ENCODE measurements around the gene HOXB3. TPM values are rescaled to one million over a fixed set of nuclear protein-coding genes. Genes with fewer than 3 reads are reported as not detected.

The HOXB3 gene
- total RNA-seq, 1 donor from 2014 or later, result 4.2 TPM

- H3K4me1 ChIP-seq (ENCODE audit: control insufficient read depth in 3 of 3, insufficient read depth in 3 of 3, low read length in 3 of 3), result peaks cover 0 to 14% (median 3%) of the 10 kb centered on the region in 3 donors
- H3K9ac ChIP-seq (ENCODE audit: low read depth in 1 of 3, low read length in 3 of 3), result no peak overlapping the region
- no peak overlapping the region for H3K4me3 ChIP-seq (ENCODE audit: low read length in 3 of 3)
- no peaks in the 10 kb centered on the region for H3K9me3 ChIP-seq (ENCODE audit: control insufficient read depth in 3 of 3, low read length in 3 of 3)
- no peak overlapping the region for H3K27ac ChIP-seq (ENCODE audit: low read depth, low read length)
- H3K36me3 ChIP-seq (ENCODE audit: control insufficient read depth in 3 of 3, insufficient read depth in 3 of 3, low read length in 3 of 3), result peaks cover 0 to 5% (median 0%) of the 10 kb centered on the region in 3 donors
- peaks cover 7 to 84% (median 50%) of the 10 kb centered on the region in 3 donors for H3K27me3 ChIP-seq (ENCODE audit: control insufficient read depth in 3 of 3, insufficient read depth in 3 of 3, low read length in 3 of 3)
Measured at GRCh38 chr17:48558057-48558830, 31.8 kb downstream of the HOXB3 start.

- Histone ChIP-seq H3K4me1 (ENCODE audit: control insufficient read depth in 3 of 3, insufficient read depth in 3 of 3, low read length in 3 of 3) (peaks cover 0 to 14% (median 3%) of the 10 kb centered on the region in 3 donors), H3K9me3 (ENCODE audit: control insufficient read depth in 3 of 3, low read length in 3 of 3) (no peaks in the 10 kb centered on the region), H3K27ac (ENCODE audit: low read depth, low read length) (no peak overlapping the region), H3K9ac (ENCODE audit: low read depth in 1 of 3, low read length in 3 of 3) (peak overlapping the region in 1 of 3 donors; percentile 33), H3K27me3 (ENCODE audit: control insufficient read depth in 3 of 3, insufficient read depth in 3 of 3, low read length in 3 of 3) (peaks cover 7 to 82% (median 55%) of the 10 kb centered on the region in 3 donors), H3K4me3 (ENCODE audit: low read length in 3 of 3) (no peak overlapping the region), H3K36me3 (ENCODE audit: control insufficient read depth in 3 of 3, insufficient read depth in 3 of 3, low read length in 3 of 3) (peaks cover 0 to 2% (median 0%) of the 10 kb centered on the region in 3 donors)
Measured at GRCh38 chr17:48556576-48557401, 33.3 kb downstream of the HOXB3 start.

GRCh38 chr17:48556229-48556575 is 33.8 kb downstream of the HOXB3 start:
- no peak overlapping the region for H3K4me3 ChIP-seq (ENCODE audit: low read length in 3 of 3)
- H3K27me3 ChIP-seq (ENCODE audit: control insufficient read depth in 3 of 3, insufficient read depth in 3 of 3, low read length in 3 of 3), result peaks cover 7 to 82% (median 59%) of the 10 kb centered on the region in 3 donors
- no peaks in the 10 kb centered on the region for H3K9me3 ChIP-seq (ENCODE audit: control insufficient read depth in 3 of 3, low read length in 3 of 3)
- H3K4me1 ChIP-seq (ENCODE audit: control insufficient read depth in 3 of 3, insufficient read depth in 3 of 3, low read length in 3 of 3), result peaks cover 0 to 14% (median 3%) of the 10 kb centered on the region in 3 donors
- no peak overlapping the region for H3K27ac ChIP-seq (ENCODE audit: low read depth, low read length)
- no peak overlapping the region for H3K9ac ChIP-seq (ENCODE audit: low read depth in 1 of 3, low read length in 3 of 3)
- peaks cover 0 to 2% (median 0%) of the 10 kb centered on the region in 3 donors for H3K36me3 ChIP-seq (ENCODE audit: control insufficient read depth in 3 of 3, insufficient read depth in 3 of 3, low read length in 3 of 3)

GRCh38 chr17:48555258-48556228 is 34.5 kb downstream of the HOXB3 start:
- H3K9ac ChIP-seq (ENCODE audit: low read depth in 1 of 3, low read length in 3 of 3), result peak overlapping the region in 1 of 3 donors; percentile 74
- peaks cover 7 to 82% (median 59%) of the 10 kb centered on the region in 3 donors for H3K27me3 ChIP-seq (ENCODE audit: control insufficient read depth in 3 of 3, insufficient read depth in 3 of 3, low read length in 3 of 3)
- peak overlapping the region in 1 of 3 donors; percentile 64 for H3K4me3 ChIP-seq (ENCODE audit: low read length in 3 of 3)
- H3K36me3 ChIP-seq (ENCODE audit: control insufficient read depth in 3 of 3, insufficient read depth in 3 of 3, low read length in 3 of 3), result peaks cover 0 to 2% (median 0%) of the 10 kb centered on the region in 3 donors
- no peaks in the 10 kb centered on the region for H3K9me3 ChIP-seq (ENCODE audit: control insufficient read depth in 3 of 3, low read length in 3 of 3)
- H3K4me1 ChIP-seq (ENCODE audit: control insufficient read depth in 3 of 3, insufficient read depth in 3 of 3, low read length in 3 of 3), result peaks cover 0 to 13% (median 3%) of the 10 kb centered on the region in 3 donors
- no peak overlapping the region for H3K27ac ChIP-seq (ENCODE audit: low read depth, low read length)

GRCh38 chr17:48554412-48555257 is 35.4 kb downstream of the HOXB3 start:
- Histone ChIP-seq H3K27ac (ENCODE audit: low read depth, low read length) (no peak overlapping the region), H3K4me1 (ENCODE audit: control insufficient read depth in 3 of 3, insufficient read depth in 3 of 3, low read length in 3 of 3) (peaks cover 0 to 11% (median 3%) of the 10 kb centered on the region in 3 donors), H3K4me3 (ENCODE audit: low read length in 3 of 3) (peak overlapping the region in 1 of 3 donors; percentile 64), H3K9me3 (ENCODE audit: control insufficient read depth in 3 of 3, low read length in 3 of 3) (no peaks in the 10 kb centered on the region), H3K9ac (ENCODE audit: low read depth in 1 of 3, low read length in 3 of 3) (peak overlapping the region in 1 of 3 donors; percentile 74), H3K27me3 (ENCODE audit: control insufficient read depth in 3 of 3, insufficient read depth in 3 of 3, low read length in 3 of 3) (peaks cover 3 to 82% (median 61%) of the 10 kb centered on the region in 3 donors), H3K36me3 (ENCODE audit: control insufficient read depth in 3 of 3, insufficient read depth in 3 of 3, low read length in 3 of 3) (peaks cover 0 to 6% (median 0%) of the 10 kb centered on the region in 3 donors)

- Histone ChIP-seq H3K36me3 (ENCODE audit: control insufficient read depth in 3 of 3, insufficient read depth in 3 of 3, low read length in 3 of 3) (peaks cover 0 to 3% (median 0%) of the 10 kb centered on the region in 3 donors), H3K27ac (ENCODE audit: low read depth, low read length) (no peak overlapping the region), H3K27me3 (ENCODE audit: control insufficient read depth in 3 of 3, insufficient read depth in 3 of 3, low read length in 3 of 3) (peaks cover 3 to 79% (median 56%) of the 10 kb centered on the region in 3 donors), H3K4me1 (ENCODE audit: control insufficient read depth in 3 of 3, insufficient read depth in 3 of 3, low read length in 3 of 3) (peaks cover 0 to 11% (median 3%) of the 10 kb centered on the region in 3 donors), H3K9me3 (ENCODE audit: control insufficient read depth in 3 of 3, low read length in 3 of 3) (no peaks in the 10 kb centered on the region), H3K4me3 (ENCODE audit: low read length in 3 of 3) (no peak overlapping the region), H3K9ac (ENCODE audit: low read depth in 1 of 3, low read length in 3 of 3) (no peak overlapping the region)
Measured at GRCh38 chr17:48553826-48554225, 36.2 kb downstream of the HOXB3 start.

- Histone ChIP-seq H3K27ac (ENCODE audit: low read depth, low read length) (no peak overlapping the region), H3K27me3 (ENCODE audit: control insufficient read depth in 3 of 3, insufficient read depth in 3 of 3, low read length in 3 of 3) (peaks cover 3 to 77% (median 53%) of the 10 kb centered on the region in 3 donors), H3K9ac (ENCODE audit: low read depth in 1 of 3, low read length in 3 of 3) (no peak overlapping the region), H3K36me3 (ENCODE audit: control insufficient read depth in 3 of 3, insufficient read depth in 3 of 3, low read length in 3 of 3) (peaks cover 0 to 3% (median 0%) of the 10 kb centered on the region in 3 donors), H3K4me1 (ENCODE audit: control insufficient read depth in 3 of 3, insufficient read depth in 3 of 3, low read length in 3 of 3) (peaks cover 0 to 13% (median 3%) of the 10 kb centered on the region in 3 donors), H3K9me3 (ENCODE audit: control insufficient read depth in 3 of 3, low read length in 3 of 3) (no peaks in the 10 kb centered on the region), H3K4me3 (ENCODE audit: low read length in 3 of 3) (no peak overlapping the region)
Measured at GRCh38 chr17:48553190-48553547, 36.9 kb downstream of the HOXB3 start.

- Histone ChIP-seq H3K9ac (ENCODE audit: low read depth in 1 of 3, low read length in 3 of 3) (no peak overlapping the region), H3K27me3 (ENCODE audit: control insufficient read depth in 3 of 3, insufficient read depth in 3 of 3, low read length in 3 of 3) (peaks cover 3 to 76% (median 57%) of the 10 kb centered on the region in 3 donors), H3K4me3 (ENCODE audit: low read length in 3 of 3) (no peak overlapping the region), H3K9me3 (ENCODE audit: control insufficient read depth in 3 of 3, low read length in 3 of 3) (no peaks in the 10 kb centered on the region), H3K36me3 (ENCODE audit: control insufficient read depth in 3 of 3, insufficient read depth in 3 of 3, low read length in 3 of 3) (peaks cover 0 to 3% (median 0%) of the 10 kb centered on the region in 3 donors), H3K4me1 (ENCODE audit: control insufficient read depth in 3 of 3, insufficient read depth in 3 of 3, low read length in 3 of 3) (peaks cover 0 to 15% (median 3%) of the 10 kb centered on the region in 3 donors), H3K27ac (ENCODE audit: low read depth, low read length) (no peak overlapping the region)
Measured at GRCh38 chr17:48552466-48553189, 37.4 kb downstream of the HOXB3 start.

All from skeletal muscle tissue (tissue), 4 donors.